Pulmonary artery endothelial cell (primary cell): ENCODE measurements around the gene GALNT6. TPM values are rescaled to one million over a fixed set of nuclear protein-coding genes. Genes with fewer than 3 reads are reported as not detected.
"Not testable (repeated sequence)": the region's sequence is repeated elsewhere in the genome, so short reads cannot be mapped to it uniquely, and the experiment has no call there.

Source experiments
- DNase-seq: peaks from one replicate; pipeline ENCODE4 v3.0.0-alpha.2; 2011; ENCODE audit warnings: low read depth, low spot score
- total RNA-seq: library from RNA; depleted of rRNA; stranded (reverse); fragments of >200 nt; gene quantifications from 2 replicates; pipeline ENCODE4 v1.2.3, GENCODE V29; 2014

GALNT6 gene
- total RNA-seq, 1 donor from 2014 or later: 75.0 TPM

GRCh38 chr12:51323317-51323960 lies 67.8 kb downstream of the GALNT6 start:
- no peak for DNase-seq

DNA sequence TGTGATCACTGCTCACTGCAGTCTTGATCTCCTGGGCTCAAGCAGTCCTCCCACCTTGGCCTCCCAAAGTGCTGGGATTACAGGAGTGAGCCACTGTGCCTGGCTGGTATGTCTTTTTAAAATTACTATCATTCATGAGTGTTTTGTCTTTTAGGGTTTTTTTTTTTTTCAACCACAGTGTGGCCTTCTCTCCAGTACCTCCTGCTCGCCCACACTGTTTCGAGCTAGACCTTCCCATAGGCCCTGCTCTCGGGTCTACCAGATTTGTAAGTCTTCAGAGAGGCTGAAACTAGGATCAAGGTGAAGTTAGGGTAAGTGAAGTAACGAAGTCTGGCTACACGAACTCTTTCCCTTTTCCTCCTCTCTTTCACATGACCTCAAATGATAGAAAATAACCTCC lies 68.8 kb downstream of the GALNT6 start:
- DNase-seq: no peak

DNA sequence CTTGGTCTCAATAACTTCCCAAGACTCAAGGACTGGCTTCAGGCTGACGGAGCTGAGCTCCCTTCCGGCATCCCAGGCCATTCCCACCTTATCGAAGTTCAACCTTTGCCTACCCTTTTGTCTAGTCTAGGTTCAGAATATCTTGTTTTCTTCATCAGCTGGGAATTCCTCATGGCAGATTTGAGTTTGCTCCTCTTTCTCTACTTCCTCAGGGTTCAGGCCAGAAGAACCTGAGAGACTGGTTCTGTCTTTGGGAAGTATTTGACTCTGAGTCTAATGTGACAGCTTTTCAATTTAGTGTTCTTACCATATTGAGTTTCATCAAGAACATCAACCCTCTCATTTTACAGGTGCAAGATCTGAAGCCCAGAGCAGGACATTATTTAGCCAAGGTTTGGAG lies 69.3 kb downstream of the GALNT6 start:
- DNase-seq: no peak

GRCh38 chr12:51320695-51321320 lies 70.4 kb downstream of the GALNT6 start:
- no peak for DNase-seq

DNA sequence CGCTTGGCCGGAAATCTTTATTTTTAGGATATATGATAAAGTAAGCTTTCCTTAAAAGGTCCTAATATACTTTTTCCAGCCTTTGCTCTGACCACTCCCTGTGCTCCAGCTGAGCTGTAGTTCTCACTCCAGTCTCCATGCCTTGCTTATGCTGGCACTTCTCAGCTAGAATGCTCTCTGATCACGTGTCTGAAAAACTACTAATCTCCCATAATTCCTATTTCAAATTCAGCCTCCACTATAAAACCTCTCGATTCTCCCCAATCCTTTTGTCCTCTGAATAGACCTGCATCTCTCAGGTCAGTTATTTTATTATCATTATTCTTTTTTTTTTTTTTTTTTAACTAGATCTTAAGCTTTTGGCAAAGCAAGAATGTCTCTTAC lies 70.9 kb downstream of the GALNT6 start:
- no peak for DNase-seq

GRCh38 chr12:51318846-51319599 lies 72.2 kb downstream of the GALNT6 start:
- DNase-seq: no peak

DNA sequence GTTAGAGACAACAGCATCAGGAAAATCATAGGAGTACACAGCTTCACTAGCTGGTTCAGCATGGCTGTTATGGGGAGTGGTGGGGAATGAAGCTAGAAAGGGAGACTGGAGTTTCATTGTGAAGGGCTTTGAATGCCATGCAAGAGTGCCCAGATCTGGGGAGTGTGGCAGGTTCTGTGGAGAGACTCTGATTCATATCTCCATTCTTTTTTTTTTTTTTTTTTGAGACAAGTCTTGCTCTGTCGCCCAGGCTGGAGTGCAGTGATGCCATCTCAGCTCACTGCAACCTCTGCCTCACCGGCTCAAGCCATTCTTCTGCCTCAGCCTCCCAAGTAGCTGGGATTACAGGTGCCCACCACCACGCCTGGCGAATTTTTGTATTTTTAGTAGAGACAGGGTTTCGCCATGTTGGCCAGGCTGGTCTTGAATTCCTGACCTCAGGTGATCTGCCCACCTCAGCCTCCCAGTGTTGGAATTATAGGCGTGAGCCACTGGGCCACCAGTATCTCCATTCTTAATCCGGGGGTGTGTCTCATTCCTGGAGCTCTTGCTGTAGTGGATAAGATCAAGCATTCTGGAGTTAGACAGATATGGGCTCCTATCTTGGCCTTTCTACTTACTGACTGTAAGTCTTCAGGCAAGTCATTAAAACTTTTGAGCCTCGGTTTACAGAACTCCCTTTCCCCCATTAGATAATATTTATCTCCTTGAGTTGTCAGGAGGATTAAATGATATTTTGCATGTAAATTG lies 73.0 kb downstream of the GALNT6 start:
- DNase-seq: not testable (repeated sequence)

- no peak for DNase-seq
Measured at GRCh38 chr12:51311389-51311788, 79.8 kb downstream of the GALNT6 start.

DNA sequence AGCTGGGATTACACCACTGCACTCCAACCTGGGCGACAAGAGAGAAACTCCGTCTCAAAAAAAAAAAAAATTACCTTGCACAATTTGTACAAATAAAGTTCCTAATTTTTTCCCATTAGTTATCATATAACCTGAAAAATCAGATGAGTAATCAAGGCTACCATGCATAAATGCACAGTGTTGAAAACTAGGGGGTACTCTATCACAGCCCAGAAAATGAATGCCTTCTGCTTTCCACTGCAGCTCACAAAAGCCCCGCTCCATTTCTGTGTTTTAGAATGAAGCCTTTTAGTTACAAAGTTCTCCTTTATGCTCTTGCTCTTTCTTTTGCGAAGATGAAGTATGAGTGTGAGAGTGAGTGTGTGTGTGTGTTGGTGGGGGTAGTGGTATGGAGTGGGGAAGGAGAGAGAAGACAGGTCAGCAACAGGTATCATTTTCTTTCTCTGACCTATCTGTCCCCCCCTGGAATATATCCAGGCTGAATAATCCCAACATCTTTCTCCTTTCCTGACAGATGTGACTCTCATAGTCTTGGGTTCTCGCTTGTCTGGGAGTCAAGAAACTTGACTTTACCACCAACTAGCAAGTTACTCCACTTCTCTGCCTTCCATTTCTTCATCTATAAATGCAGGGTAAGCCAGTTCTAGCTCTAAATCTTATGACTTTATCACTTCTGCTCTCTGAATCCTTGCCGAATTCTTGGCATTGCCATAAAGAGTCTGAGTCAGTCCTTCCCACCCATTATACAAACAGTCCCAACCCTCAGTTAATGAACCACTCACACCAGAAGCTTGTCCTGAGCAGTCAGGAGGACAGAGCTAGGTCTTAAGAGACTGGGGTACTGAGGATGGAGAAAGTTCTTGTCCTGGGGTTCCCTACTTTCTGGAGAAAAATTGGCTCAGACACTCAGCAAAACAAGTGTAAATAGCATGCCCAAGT lies 83.3 kb downstream of the GALNT6 start:
- no peak for DNase-seq

- DNase-seq: no peak
Measured at GRCh38 chr12:51306507-51306906, 84.7 kb downstream of the GALNT6 start.

Other genes with a start within 250 kb of the GALNT6 start
- 9.4 and 10.3 TPM in 2 replicates for gene TFCP2, start 218.3 kb downstream of the GALNT6 start, total RNA-seq
- 1.3 and 1.9 TPM in 2 replicates for gene POU6F1, start 173.3 kb downstream of the GALNT6 start, total RNA-seq
- 80.1 and 118 TPM in 2 replicates for gene DAZAP2, start 152.6 kb downstream of the GALNT6 start, total RNA-seq
- 12.3 and 17.9 TPM in 2 replicates for gene SMAGP, start 121.0 kb downstream of the GALNT6 start, total RNA-seq
- not detected in 2 replicates for gene BIN2, start 67.2 kb downstream of the GALNT6 start, total RNA-seq
- not detected in 2 replicates for gene CELA1, start 44.7 kb downstream of the GALNT6 start, total RNA-seq
- 3.7 and 5.1 TPM in 2 replicates for gene SLC4A8, start 33.4 kb upstream of the GALNT6 start, total RNA-seq
- 21.0 and 30.7 TPM in 2 replicates for gene SCN8A, start 199.8 kb upstream of the GALNT6 start, total RNA-seq